PFSK-1 (cell line): ENCODE measurements around the gene FOXK1.

Source experiments
- FOXP2 ChIP-seq: optimal IDR thresholded peaks from 2 replicates; pipeline ENCODE3; 2011; ENCODE audit warnings: borderline replicate concordance, control low read depth, inconsistent platforms; ENCODE audit not compliant: insufficient read depth; ENCODE audit errors: extremely low read length, extremely low read depth
- POLR2AphosphoS5 ChIP-seq: IDR thresholded peaks from 2 replicates; pipeline ENCODE4 v1.6.1; 2012; ENCODE audit warnings: low read depth, mild to moderate bottlenecking, control low read depth, low read length, moderate library complexity
- SIN3A ChIP-seq: IDR thresholded peaks from 2 replicates; pipeline ENCODE4 v1.6.1; 2012; ENCODE audit warnings: mild to moderate bottlenecking, low read length, moderate library complexity, borderline replicate concordance; ENCODE audit not compliant: insufficient read depth
- TAF1 ChIP-seq: IDR thresholded peaks from 2 replicates; pipeline ENCODE4 v1.6.1; 2012; ENCODE audit warnings: low read length, control low read depth, borderline replicate concordance; ENCODE audit not compliant: insufficient read depth
- TF ChIP-seq, protein P1 (sequence below), 2 experiments: IDR thresholded peaks; 2 replicates each; pipeline versions ENCODE4 v1.6.1 to v1.8.0; 2011 to 2012; ENCODE audit warnings: low read depth in 2 of 2, low read length in 2 of 2, control low read depth in 1 of 2, inconsistent platforms in 1 of 2, mild to moderate bottlenecking in 1 of 2, moderate library complexity in 1 of 2; ENCODE audit not compliant: insufficient read depth in 1 of 2

Gene FOXK1

DNA sequence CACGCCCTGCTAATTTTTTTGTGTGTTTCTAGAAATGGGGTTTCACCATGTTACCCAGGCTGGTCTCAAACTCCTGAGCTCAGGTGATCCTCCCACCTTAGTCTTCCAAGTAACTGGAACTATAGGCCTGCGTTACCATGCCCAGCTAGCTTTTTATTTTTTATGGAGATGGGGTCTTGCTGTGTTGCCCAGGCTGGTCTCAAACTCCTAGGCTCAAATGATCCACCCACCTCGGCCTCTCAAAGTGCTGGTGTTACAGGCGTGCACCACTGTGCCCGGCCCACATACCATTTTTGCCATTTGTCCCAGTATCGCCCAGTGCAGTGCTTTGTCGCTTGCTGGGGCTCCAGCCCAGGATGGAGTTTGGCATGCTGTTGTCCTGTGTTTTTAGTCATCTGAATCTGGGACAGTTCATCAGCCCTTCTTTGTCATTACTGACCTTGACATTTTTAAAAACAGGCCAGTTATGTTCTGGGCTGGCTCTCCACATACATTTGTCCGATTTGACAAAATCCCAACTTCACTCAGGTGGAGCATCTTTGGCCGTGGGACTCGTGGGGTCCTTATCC is 16.7 kb downstream of the FOXK1 start:
- TF ChIP-seq POLR2AphosphoS5 (no peak), TAF1 (no peak), SIN3A (no peak), FOXP2 (no peak)
- TF ChIP-seq, protein P1, sequence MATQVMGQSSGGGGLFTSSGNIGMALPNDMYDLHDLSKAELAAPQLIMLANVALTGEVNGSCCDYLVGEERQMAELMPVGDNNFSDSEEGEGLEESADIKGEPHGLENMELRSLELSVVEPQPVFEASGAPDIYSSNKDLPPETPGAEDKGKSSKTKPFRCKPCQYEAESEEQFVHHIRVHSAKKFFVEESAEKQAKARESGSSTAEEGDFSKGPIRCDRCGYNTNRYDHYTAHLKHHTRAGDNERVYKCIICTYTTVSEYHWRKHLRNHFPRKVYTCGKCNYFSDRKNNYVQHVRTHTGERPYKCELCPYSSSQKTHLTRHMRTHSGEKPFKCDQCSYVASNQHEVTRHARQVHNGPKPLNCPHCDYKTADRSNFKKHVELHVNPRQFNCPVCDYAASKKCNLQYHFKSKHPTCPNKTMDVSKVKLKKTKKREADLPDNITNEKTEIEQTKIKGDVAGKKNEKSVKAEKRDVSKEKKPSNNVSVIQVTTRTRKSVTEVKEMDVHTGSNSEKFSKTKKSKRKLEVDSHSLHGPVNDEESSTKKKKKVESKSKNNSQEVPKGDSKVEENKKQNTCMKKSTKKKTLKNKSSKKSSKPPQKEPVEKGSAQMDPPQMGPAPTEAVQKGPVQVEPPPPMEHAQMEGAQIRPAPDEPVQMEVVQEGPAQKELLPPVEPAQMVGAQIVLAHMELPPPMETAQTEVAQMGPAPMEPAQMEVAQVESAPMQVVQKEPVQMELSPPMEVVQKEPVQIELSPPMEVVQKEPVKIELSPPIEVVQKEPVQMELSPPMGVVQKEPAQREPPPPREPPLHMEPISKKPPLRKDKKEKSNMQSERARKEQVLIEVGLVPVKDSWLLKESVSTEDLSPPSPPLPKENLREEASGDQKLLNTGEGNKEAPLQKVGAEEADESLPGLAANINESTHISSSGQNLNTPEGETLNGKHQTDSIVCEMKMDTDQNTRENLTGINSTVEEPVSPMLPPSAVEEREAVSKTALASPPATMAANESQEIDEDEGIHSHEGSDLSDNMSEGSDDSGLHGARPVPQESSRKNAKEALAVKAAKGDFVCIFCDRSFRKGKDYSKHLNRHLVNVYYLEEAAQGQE (IDR thresholded peaks at IDR 0.05; ENCODE audit: insufficient read depth in 1 of 2, low read depth in 2 of 2, low read length in 2 of 2), result no peak

DNA sequence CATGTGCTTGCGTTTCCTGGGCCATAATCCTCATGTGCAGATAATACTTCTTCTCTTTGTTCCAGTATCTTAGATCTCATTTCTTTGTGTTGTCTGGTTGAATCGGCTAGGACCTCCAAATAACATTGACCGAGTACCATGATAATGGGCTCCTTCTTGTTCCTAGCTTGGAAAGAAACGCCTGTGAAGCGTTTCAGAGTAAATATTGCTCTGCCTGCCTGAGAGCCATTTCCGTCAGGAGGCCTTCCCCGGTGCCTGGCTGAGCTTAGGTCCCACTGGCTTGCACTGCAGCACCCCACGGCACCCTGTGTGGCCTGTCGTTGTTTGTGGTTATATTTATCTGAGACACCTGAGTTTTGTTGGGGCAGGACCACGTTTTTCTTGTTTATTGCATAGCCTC is 17.7 kb downstream of the FOXK1 start:
- TF ChIP-seq POLR2AphosphoS5 (no peak), TAF1 (no peak), FOXP2 (no peak), SIN3A (no peak)
- TF ChIP-seq, protein P1 (IDR thresholded peaks at IDR 0.05; ENCODE audit: insufficient read depth in 1 of 2, low read depth in 2 of 2, low read length in 2 of 2), result no peak

DNA sequence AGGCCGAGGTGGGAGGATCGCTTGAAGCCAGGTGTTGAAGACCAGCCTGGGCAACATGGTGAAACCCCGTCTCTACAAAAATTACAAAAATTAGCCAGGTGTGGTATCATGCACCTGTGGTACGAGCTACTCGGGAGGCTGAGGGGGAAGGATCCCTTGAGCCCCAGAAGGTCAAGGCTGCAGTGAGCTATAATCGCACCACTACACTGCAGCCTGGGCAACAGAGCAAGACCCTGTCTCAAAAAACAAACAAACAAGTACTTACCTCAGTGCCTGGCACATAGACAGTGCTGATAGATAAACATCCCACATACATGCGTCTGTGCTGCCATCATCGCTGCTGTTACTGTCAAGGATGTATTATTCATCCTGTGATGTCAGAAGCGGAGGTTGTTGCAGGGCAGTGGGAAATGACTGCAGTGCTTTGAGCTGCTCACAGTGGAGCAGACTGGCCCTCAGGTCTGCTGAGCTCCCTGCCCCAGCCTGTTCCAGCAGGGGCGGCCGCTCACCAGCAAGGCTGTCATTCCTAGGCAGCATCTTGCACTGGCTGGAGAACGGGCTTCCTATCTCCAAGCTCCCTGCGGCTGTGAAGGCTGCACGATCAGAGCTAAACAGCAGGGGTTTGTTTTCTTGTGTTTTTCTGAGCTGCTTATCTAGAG is 18.6 kb downstream of the FOXK1 start:
- TF ChIP-seq, protein P1 (IDR thresholded peaks at IDR 0.05; ENCODE audit: insufficient read depth in 1 of 2, low read depth in 2 of 2, low read length in 2 of 2), result 0 out of 4 replicates have a peak, but pooled peaks of 1 of the 2 experiments have one; percentile 30
- peak; percentile 55 for TF ChIP-seq FOXP2
- TF ChIP-seq SIN3A, result peak; percentile 50; the same call in 1 of the 2 replicates
- TF ChIP-seq POLR2AphosphoS5, result no peak
- peak; percentile 57; the same call in 1 of the 2 replicates for TF ChIP-seq TAF1

DNA sequence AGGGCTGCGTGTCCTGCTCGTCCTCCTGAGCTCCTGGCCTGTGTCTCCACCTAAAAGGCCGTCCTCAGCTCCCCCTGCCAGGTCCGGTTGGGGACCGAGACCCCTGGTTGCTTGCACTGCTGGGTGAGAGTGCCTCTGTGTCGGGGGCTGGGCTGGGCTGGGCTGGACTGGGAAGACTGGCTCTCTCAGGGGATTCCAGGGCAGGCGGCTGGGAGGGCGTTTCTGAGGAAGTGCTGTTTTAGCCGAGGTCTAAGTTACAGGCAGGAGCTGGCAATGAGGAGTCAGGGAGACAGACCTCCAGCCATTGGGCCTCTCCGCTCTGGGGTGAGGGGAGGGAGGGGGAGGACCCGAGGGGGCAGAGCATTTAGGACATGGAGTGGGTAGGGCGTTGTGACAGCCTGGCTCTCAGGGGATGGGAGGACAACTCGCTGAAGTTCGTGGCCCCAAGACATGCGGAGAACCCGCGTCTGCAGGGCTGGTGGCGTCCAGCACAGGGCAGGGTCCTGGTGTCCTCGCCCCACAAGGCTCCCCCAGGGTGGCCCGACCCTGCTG is 20.9 kb downstream of the FOXK1 start:
- TF ChIP-seq POLR2AphosphoS5, result no peak
- TF ChIP-seq FOXP2, result no peak
- no peak for TF ChIP-seq SIN3A
- no peak for TF ChIP-seq TAF1
- TF ChIP-seq, protein P1 (IDR thresholded peaks at IDR 0.05; ENCODE audit: insufficient read depth in 1 of 2, low read depth in 2 of 2, low read length in 2 of 2), result no peak
